Testis (tissue), 3 donors: ENCODE results near the gene MRGPRE. TPM values are rescaled to one million over a fixed set of nuclear protein-coding genes. Genes with fewer than 3 reads are reported as not detected.

Experiments used
- DNase-seq: peaks from one replicate; pipeline ENCODE4 v3.0.0-alpha.2; 2019
- H3K27ac ChIP-seq, 2 donors: fragments of 200-600 bp; sonication (generic); one replicate each; pipeline ENCODE4 v1.5.1; 2019
- H3K27me3 ChIP-seq: fragments of 200-600 bp; sonication (generic); one replicate; pipeline ENCODE4 v1.5.1; 2019
- H3K36me3 ChIP-seq: fragments of 200-600 bp; sonication (generic); one replicate; pipeline ENCODE4 v1.5.1; 2017; ENCODE audit warnings: low read depth; ENCODE audit errors: missing control alignments
- H3K4me1 ChIP-seq: fragments of 200-600 bp; sonication (generic); one replicate; pipeline ENCODE4 v1.5.1; 2019
- H3K4me3 ChIP-seq, 2 donors: fragments of 200-600 bp; sonication (generic); one replicate each; pipeline ENCODE4 v1.5.1; 2017 to 2019
- H3K9me3 ChIP-seq: fragments of 200-600 bp; sonication (generic); one replicate; pipeline ENCODE4 v1.5.1; 2017
- POLR2A ChIP-seq: fragments of 450-650 bp; IDR thresholded peaks from one replicate; pipeline ENCODE4 v1.6.1; 2017; ENCODE audit warnings: antibody characterized with exemption, mild to moderate bottlenecking, moderate library complexity
- WGBS, 2 donors: methylation state at CpG; one replicate each; pipeline ENCODE4 v1.1.5; 2018; 5-methylcytosine and 5-hydroxymethylcytosine counted together
- intact Hi-C: fragments of 100-400 bp; cut with DNase I; formaldehyde crosslinking; loops from one replicate; pipeline ENCODE4 v1.15.1; 2023; ENCODE audit warnings: low total_unique reads
- polyA plus RNA-seq: library from polyadenylated mRNA; stranded (reverse); fragments of 350-450 nt; fragmentation: Illumina TruSeq; extraction: RNeasy Lipid Tissue Mini Kit (QIAGEN cat#74804); gene quantifications from one replicate; pipeline ENCODE4 v1.2.3, GENCODE V29; 2014; ENCODE audit warnings: low read depth, low replicate concordance; ENCODE audit not compliant: insufficient read depth
- total RNA-seq, 2 donors: library from RNA; depleted of rRNA; stranded (reverse); fragments of >200 nt; gene quantifications; one replicate each; pipeline ENCODE4 v1.2.3, GENCODE V29; 2016
- TF ChIP-seq, protein P1 (sequence below), 3 experiments: fragments of 450-650 bp in 2 of 3; fragments of 200-600 bp in 1 of 3; sonication (generic) in 1 of 3; IDR thresholded peaks; one replicate each; pipeline ENCODE4 v1.5.1; 2016 to 2019; ENCODE audit warnings: antibody characterized with exemption in 3 of 3, mild to moderate bottlenecking in 2 of 3, moderate library complexity in 1 of 3

The MRGPRE gene
- total and polyA plus RNA-seq, 3 donors from 2014 or later = 0.30 to 1.0 (median 0.93) TPM

DNA sequence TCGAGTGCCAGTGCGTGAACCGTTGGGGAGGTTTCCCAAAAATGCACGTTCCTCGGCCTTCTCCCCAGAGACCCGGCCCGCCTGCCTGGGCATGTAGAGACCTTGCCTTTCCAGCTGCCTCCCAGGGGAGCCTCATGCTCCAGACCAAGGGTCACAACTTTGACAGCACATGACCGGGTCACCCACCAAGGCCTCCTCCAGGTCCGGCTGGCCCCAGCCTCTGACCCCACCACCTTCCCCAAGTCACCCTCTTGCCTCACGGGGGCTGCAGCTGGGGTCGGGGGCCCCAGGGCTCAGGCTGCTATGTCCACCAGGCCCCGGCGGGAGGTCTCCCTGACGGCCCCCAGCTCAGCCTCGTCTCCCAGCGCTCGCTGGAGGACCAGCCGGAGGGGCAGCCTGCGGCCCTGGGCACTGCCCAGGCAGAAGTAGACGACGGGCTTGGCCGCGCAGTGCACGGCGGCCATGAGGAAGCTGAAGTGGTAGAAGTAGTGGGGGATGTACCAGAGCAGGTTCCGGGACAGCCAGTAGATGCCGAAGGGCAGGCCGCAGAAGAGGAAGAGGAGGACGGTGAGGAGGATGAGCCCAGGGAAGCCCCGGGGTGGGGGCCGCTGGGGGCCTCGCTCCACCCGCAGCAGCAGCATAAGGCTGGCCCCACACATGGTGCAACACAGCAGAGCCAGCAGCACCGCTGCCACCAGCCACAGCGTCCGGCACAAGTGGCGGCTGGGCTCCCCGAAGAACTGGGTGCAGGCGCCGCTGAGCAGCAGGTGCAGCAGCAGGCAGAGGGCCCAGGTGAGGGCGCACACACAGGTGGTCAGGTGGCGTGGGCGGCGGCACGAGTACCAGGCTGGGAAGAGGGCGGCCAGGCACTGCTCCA is 4.4 kb downstream of the MRGPRE start:
- Histone ChIP-seq H3K36me3 (no peaks in the 10 kb centered on the region), H3K4me3 (no peak overlapping the region), H3K27me3 (no peaks in the 10 kb centered on the region), H3K9me3 (no peaks in the 10 kb centered on the region), H3K27ac (no peak overlapping the region), H3K4me1 (peaks cover 4% of the 10 kb centered on the region)
- TF ChIP-seq, protein P1, sequence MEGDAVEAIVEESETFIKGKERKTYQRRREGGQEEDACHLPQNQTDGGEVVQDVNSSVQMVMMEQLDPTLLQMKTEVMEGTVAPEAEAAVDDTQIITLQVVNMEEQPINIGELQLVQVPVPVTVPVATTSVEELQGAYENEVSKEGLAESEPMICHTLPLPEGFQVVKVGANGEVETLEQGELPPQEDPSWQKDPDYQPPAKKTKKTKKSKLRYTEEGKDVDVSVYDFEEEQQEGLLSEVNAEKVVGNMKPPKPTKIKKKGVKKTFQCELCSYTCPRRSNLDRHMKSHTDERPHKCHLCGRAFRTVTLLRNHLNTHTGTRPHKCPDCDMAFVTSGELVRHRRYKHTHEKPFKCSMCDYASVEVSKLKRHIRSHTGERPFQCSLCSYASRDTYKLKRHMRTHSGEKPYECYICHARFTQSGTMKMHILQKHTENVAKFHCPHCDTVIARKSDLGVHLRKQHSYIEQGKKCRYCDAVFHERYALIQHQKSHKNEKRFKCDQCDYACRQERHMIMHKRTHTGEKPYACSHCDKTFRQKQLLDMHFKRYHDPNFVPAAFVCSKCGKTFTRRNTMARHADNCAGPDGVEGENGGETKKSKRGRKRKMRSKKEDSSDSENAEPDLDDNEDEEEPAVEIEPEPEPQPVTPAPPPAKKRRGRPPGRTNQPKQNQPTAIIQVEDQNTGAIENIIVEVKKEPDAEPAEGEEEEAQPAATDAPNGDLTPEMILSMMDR (IDR thresholded peaks at IDR 0.05) = no peak
- TF ChIP-seq POLR2A = no peak
- no peak for DNase-seq
- intact Hi-C loops = no loop called here
- 82 to 89% methylated on average over 22 to 46 of the region's 46 CpGs for WGBS, 2 donors

DNA sequence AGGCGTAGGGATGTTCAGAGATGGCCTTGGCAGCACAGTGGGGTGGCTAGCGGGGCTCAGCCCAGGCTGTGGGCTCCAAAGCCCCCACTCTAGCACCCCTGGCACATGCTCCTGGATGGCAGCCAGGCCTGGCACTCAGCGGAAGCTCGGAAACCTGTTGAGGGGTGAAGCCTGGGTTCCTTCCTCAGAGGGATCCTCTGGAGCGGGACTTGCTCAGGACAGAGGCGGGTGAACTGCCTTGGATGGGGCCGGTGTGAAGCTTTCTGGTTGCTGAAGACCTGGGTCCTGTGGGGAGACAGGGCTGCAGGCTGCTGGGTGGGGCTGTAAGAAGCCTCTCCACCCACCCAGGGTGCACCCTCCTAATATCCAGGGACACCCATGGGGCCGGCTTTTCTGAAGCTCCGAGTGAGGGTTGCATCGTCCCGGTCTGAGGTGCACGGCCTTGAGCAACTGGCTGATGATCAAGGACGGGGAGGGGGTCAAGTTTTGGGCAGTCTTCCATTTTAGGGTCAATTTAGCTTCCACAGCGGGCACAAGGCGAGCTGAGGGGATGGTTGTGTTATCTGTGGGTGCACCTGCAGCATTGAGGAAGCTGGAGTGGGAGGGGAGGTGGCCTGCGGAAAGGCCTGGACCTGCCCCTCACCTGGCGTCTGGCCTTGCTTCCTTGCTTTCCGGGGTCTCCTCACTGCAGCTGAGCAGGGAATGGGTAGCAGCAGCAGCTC is 5.2 kb downstream of the MRGPRE start:
- H3K4me1 ChIP-seq = peaks cover 2% of the 10 kb centered on the region
- no peaks in the 10 kb centered on the region for H3K9me3 ChIP-seq
- H3K27me3 ChIP-seq = no peaks in the 10 kb centered on the region
- no peak overlapping the region for H3K4me3 ChIP-seq
- no peaks in the 10 kb centered on the region for H3K36me3 ChIP-seq
- intact Hi-C loops = no loop called here
- no peak for TF ChIP-seq POLR2A
- TF ChIP-seq, protein P1 (IDR thresholded peaks at IDR 0.05) = no peak
- no peak for DNase-seq
- WGBS, 2 donors = 81% methylated on average over 7 to 18 of the region's 18 CpGs
- H3K27ac ChIP-seq = no peak overlapping the region

DNA sequence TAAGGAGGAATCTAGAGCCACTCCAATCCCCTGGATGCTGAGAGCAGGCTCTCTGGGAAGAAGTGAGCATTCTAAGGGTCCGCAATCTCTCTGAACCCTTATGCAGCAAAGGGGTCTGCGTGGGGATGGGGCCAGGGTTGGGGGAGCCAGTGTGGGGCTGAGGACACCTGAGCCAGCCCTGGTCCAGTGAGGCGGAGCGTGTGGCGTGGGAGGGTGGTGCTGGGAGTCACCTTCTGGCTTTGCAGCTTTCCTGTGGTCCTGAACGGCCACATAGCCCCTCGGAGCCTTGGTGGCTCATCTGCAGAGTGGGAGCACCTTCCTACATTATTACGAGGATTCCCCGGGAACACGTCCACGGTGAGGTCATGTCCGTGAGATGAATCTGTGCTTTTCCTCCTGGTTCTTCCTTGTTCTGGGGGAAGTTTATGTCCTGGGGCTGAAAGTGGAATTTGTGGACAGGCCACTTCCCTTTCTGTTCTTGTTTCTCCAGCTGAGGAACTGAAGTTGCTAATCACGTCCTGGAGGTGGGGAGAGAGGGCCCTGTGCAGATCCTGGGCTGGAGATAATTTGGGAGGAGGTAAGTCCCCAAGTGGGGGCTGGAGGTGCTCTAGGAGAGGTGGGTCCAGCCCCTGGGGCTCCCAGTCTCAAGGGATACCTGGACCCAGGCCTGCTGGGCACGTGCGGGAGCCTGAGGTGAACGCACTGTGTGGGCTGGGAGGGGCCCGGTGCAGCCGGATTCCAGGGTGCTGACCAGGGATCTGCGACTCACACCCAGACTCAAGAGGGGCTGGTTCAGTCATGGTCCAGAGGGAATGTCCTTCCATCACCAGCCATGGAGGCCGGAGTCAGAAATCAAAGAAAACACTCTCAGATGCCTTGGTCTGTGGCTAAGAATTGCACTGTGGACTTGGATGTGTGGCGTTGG is 6.1 kb downstream of the MRGPRE start:
- TF ChIP-seq, protein P1 (IDR thresholded peaks at IDR 0.05) = no peak
- no peak for TF ChIP-seq POLR2A
- intact Hi-C loops = no loop called here
- Histone ChIP-seq H3K36me3 (no peaks in the 10 kb centered on the region), H3K9me3 (no peaks in the 10 kb centered on the region), H3K4me3 (no peak overlapping the region), H3K27ac (no peak overlapping the region), H3K4me1 (no peaks in the 10 kb centered on the region), H3K27me3 (no peaks in the 10 kb centered on the region)
- DNase-seq = no peak
- 87 to 92% methylated on average over 19 to 20 of the region's 21 CpGs for WGBS, 2 donors

DNA sequence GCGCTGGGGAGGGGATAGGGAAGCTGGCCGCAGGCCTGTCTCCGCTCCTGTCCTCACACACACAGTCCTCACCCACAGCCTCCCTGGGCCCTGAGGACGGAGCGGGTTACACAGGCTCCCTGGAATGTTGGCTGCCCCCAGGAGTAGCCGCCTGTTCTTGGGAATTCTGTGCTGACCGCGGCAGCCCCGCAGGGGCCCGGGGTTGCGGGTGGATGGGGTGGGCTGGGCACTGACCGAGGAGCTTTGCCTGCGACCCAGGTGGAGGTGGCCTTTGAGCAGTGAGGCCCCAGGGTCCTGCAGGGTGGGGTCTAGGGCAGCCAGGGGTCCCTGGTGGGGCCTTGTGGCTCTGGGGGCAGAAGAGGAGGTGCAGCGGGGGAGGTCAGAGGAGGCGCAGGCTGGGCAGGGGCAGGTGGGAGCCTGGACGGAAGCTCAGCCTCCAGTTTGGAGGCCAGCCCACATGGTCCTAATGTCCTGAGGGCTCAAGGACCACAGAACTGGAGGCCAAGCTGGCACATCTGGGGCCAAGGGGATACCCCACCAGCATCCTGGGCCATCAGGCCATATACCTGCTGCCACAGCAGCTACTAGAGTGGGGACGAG is 7.0 kb downstream of the MRGPRE start:
- TF ChIP-seq POLR2A = no peak
- TF ChIP-seq, protein P1 (IDR thresholded peaks at IDR 0.05) = no peak
- Histone ChIP-seq H3K4me3 (no peak overlapping the region), H3K9me3 (no peaks in the 10 kb centered on the region), H3K27ac (no peak overlapping the region), H3K36me3 (no peaks in the 10 kb centered on the region), H3K4me1 (no peaks in the 10 kb centered on the region), H3K27me3 (no peaks in the 10 kb centered on the region)
- intact Hi-C loops = no loop called here
- no peak for DNase-seq
- WGBS, 2 donors = 77 to 78% methylated on average over 10 to 17 of the region's 17 CpGs
